ENCODE measurements around the gene NQO2. TPM values are rescaled to one million over a fixed set of nuclear protein-coding genes. Genes with fewer than 3 reads are reported as not detected.
A peak's percentile ranks its signal among the peaks of the same experiment; 100 is the strongest.
"Not testable (repeated sequence)": the region's sequence is repeated elsewhere in the genome, so short reads cannot be mapped to it uniquely, and the experiment has no call there.

NQO2 gene
- total and polyA plus RNA-seq, 12 donors = 29.5 to 107 (median 52.4) TPM

- Histone ChIP-seq H3K4me3 (peak overlapping the region in 3 of 10 donors; percentile 56 to 65 (median 58)), H3K36me3 (no peaks in the 10 kb centered on the region), H3K9me3 (no peaks in the 10 kb centered on the region), H3K27me3 (no peaks in the 10 kb centered on the region), H3K4me1 (peaks cover 0 to 32% (median 19%) of the 10 kb centered on the region in 9 donors), H3K27ac (peak overlapping the region in 1 of 10 donors; percentile 88)
- intact Hi-C loops (cut with DNase I) = loop anchor here in 7 of 10 donors (1.0 to 10.0 kb wide), 7 partner anchors 28 to 208 kb away; partner anchors contain the start of genes NQO2 (in 4 of the 7) and SERPINB1 (in 4 of the 7)
- DNase-seq = no peak
- no peak for ATAC-seq
- 80 to 85% methylated on average over 17 of the region's 17 CpGs for WGBS, 2 donors
- no peak for TF ChIP-seq CTCF (IDR thresholded peaks at IDR 0.05)
These were observed 53.0 kb downstream of the NQO2 start for GRCh38 chr6:3052481-3053230.

GRCh38 chr6:3053231-3053508, 53.5 kb downstream of the NQO2 start:
- no peaks in the 10 kb centered on the region for H3K9me3 ChIP-seq
- intact Hi-C loops (cut with DNase I) = loop anchor here in 7 of 10 donors (1.0 to 10.0 kb wide), 7 partner anchors 29 to 208 kb away; partner anchors contain the start of genes NQO2 (in 4 of the 7) and SERPINB1 (in 4 of the 7)
- H3K36me3 ChIP-seq = no peaks in the 10 kb centered on the region
- WGBS, 2 donors = 65 to 75% methylated on average over 11 of the region's 11 CpGs
- no peaks in the 10 kb centered on the region for H3K27me3 ChIP-seq
- DNase-seq (no peak), ATAC-seq (no peak)
- peak overlapping the region in 9 of 10 donors; percentile 33 to 65 (median 52) for H3K4me3 ChIP-seq
- H3K27ac ChIP-seq = peak overlapping the region in 9 of 10 donors; percentile 14 to 88 (median 62)
- peaks cover 0 to 32% (median 19%) of the 10 kb centered on the region in 9 donors for H3K4me1 ChIP-seq
- TF ChIP-seq CTCF (IDR thresholded peaks at IDR 0.05) = no peak

- WGBS, 2 donors = 33 to 64% methylated on average over 27 of the region's 27 CpGs
- ATAC-seq (peak in 7 of 8 donors; percentile 2 to 48 (median 9)), DNase-seq (peak; percentile 51 to 61)
- intact Hi-C loops (cut with DNase I) = loop anchor here in 7 of 10 donors (1.0 to 10.0 kb wide), 6 partner anchors 37 to 212 kb away; partner anchors contain the start of gene SERPINB1 (in 5 of the 7)
- H3K4me3 ChIP-seq = peak overlapping the region in 9 of 10 donors; percentile 33 to 65 (median 52)
- not testable (repeated sequence) for H3K9me3 ChIP-seq, H3K27me3 ChIP-seq, H3K36me3 ChIP-seq
- H3K4me1 ChIP-seq = peaks cover 0 to 32% (median 19%) of the 10 kb centered on the region in 9 donors
- H3K27ac ChIP-seq = peak overlapping the region in 5 of 10 donors; percentile 17 to 88 (median 60)
These were observed 54.8 kb downstream of the NQO2 start for GRCh38 chr6:3054229-3055157.

- not testable (repeated sequence) for H3K27me3 ChIP-seq, H3K9me3 ChIP-seq, H3K36me3 ChIP-seq, DNase-seq, ATAC-seq, H3K4me3 ChIP-seq
- H3K27ac ChIP-seq = peak overlapping the region in 1 of 10 donors; percentile 41
- intact Hi-C loops (cut with DNase I) = loop anchor here in 6 of 10 donors (1.0 to 10.0 kb wide), 4 partner anchors 57 to 213 kb away; partner anchors contain the start of gene SERPINB1 (in 5 of the 6)
- WGBS, 2 donors = 43 to 56% methylated on average over 3 of the region's 3 CpGs
- peaks cover 0 to 32% (median 19%) of the 10 kb centered on the region in 9 donors for H3K4me1 ChIP-seq
These were observed 55.4 kb downstream of the NQO2 start for GRCh38 chr6:3055158-3055499.
